HL-60 (cell line): ENCODE measurements around the gene AVPI1.
A peak's percentile ranks its signal among the peaks of the same experiment; 100 is the strongest.

Experiments
- DNase-seq, 2 experiments: peaks; one replicate each; pipeline ENCODE4 v3.0.0-alpha.2; 2010 to 2020; ENCODE audit warnings: low read depth in 1 of 2, low spot score in 1 of 2
- H3K27ac ChIP-seq: fragments of 250-450 bp; sonication (Bioruptor Pico); replicated peaks from 2 replicates; pipeline ENCODE4 v1.5.1; 2020; ENCODE audit warnings: mild to moderate bottlenecking, moderate library complexity
- H3K27me3 ChIP-seq: fragments of 250-450 bp; sonication (Bioruptor Pico); 2 replicates; pipeline ENCODE4 v1.5.1; 2021; ENCODE audit warnings: mild to moderate bottlenecking, moderate library complexity; ENCODE audit not compliant: insufficient read depth, poor library complexity, severe bottlenecking
- H3K4me3 ChIP-seq: replicated peaks from 2 replicates; pipeline ENCODE4 v1.5.1; 2011; ENCODE audit warnings: mild to moderate bottlenecking, control low read depth, low read length; ENCODE audit not compliant: insufficient read depth
- GABPA ChIP-seq: IDR thresholded peaks from 2 replicates; pipeline ENCODE4 v1.6.1; 2012; ENCODE audit warnings: low read depth
- POLR2AphosphoS5 ChIP-seq: IDR thresholded peaks from 2 replicates; pipeline ENCODE4 v1.6.1; 2012; ENCODE audit warnings: low read depth
- REST ChIP-seq: IDR thresholded peaks from 2 replicates; pipeline ENCODE4 v1.6.1; 2012; ENCODE audit warnings: low read depth; ENCODE audit not compliant: insufficient replicate concordance
- SPI1 ChIP-seq: IDR thresholded peaks from 2 replicates; pipeline ENCODE4 v1.6.1; 2012; ENCODE audit warnings: low read depth, mild to moderate bottlenecking, borderline replicate concordance
- TF ChIP-seq, protein P1 (sequence below): IDR thresholded peaks from one replicate; pipeline ENCODE4 v1.5.1; 2011; ENCODE audit warnings: low read length, control low read depth, inconsistent platforms; ENCODE audit not compliant: insufficient read depth

The AVPI1 gene

GRCh38 chr10:97714401-97715258 lies 27.6 kb upstream of the AVPI1 start:
- TF ChIP-seq GABPA (no peak), POLR2AphosphoS5 (no peak)
- Histone ChIP-seq H3K27ac (peak overlapping the region; percentile 47), H3K27me3 (no peaks in the 10 kb centered on the region), H3K4me3 (peak overlapping the region; percentile 34)
- DNase-seq: peak; percentile 34 to 62

DNA sequence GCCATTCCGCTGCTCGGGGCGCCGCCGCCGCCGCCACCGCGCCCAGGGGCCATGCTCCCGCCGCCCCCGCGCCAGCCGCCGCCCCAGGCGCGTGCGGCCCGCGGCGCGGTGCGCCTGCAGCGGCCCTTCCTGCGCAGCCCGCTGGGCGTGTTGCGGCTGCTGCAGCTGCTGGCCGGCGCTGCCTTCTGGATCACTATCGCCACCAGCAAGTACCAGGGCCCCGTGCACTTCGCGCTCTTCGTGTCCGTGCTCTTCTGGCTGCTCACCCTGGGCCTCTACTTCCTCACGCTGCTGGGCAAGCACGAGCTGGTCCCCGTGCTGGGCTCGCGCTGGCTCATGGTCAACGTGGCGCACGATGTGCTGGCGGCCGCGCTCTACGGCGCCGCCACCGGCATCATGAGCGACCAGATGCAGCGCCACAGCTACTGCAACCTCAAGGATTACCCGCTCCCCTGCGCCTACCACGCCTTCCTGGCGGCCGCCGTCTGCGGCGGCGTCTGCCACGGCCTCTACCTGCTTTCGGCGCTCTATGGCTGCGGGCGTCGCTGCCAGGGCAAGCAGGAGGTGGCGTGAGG lies 26.9 kb upstream of the AVPI1 start:
- peak overlapping the region; percentile 47 for H3K27ac ChIP-seq
- peak; percentile 63 to 69 for DNase-seq

DNA sequence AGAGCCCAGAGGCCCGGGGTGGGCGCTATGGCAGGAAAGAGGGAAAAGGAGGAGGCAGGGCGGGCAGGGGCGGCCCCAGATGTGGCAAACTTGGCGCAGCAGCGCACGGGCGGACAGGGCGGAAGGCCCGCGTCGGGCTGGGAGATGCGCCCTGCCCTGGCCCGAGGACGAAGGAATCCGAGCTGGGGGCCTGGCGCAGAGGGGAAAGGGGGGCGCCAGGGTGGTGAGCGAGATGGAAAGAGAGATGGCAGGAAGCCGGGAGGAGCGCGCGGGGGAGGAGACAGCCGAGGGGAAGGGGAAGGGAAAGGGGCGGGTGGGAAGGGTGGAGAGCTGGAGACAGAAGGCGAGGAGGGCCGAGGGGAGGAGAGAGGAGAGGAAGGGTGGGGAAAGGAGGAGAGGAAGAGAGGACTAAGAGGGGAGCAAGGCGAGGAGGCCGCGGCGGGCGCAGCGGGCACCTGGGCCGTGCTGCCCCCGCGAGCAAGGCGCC lies 26.3 kb upstream of the AVPI1 start, which contains the start of gene MARVELD1:
MARVELD1 (plus strand) TSS at position 392 of the 487 bp plus-strand sequence. CDS start 147 bp downstream, outside the sequence.
- TF ChIP-seq POLR2AphosphoS5: no peak
- no peak for TF ChIP-seq GABPA
- peak in 1 of 2 experiments; percentile 78 for DNase-seq
- peak within 1 kb of the TSS; percentile 47 for H3K27ac ChIP-seq
- no peaks in the 10 kb centered on the region for H3K27me3 ChIP-seq
- H3K4me3 ChIP-seq: peak within 1 kb of the TSS; percentile 34

More for the DNA sequence above, 26.9 kb upstream of the AVPI1 start:
- peak overlapping the region; percentile 34 for H3K4me3 ChIP-seq
- H3K27me3 ChIP-seq: no peaks in the 10 kb centered on the region
- TF ChIP-seq GABPA: no peak
- peak; percentile 56 for TF ChIP-seq POLR2AphosphoS5

GRCh38 chr10:97711640-97712572 lies 24.9 kb upstream of the AVPI1 start:
- Histone ChIP-seq H3K27me3 (no peaks in the 10 kb centered on the region), H3K27ac (no peak overlapping the region), H3K4me3 (no peak overlapping the region)
- no peak for DNase-seq
- TF ChIP-seq GABPA (no peak), REST (no peak), POLR2AphosphoS5 (no peak), SPI1 (no peak; the same call in 1 of the 2 replicates)
- TF ChIP-seq, protein P1, sequence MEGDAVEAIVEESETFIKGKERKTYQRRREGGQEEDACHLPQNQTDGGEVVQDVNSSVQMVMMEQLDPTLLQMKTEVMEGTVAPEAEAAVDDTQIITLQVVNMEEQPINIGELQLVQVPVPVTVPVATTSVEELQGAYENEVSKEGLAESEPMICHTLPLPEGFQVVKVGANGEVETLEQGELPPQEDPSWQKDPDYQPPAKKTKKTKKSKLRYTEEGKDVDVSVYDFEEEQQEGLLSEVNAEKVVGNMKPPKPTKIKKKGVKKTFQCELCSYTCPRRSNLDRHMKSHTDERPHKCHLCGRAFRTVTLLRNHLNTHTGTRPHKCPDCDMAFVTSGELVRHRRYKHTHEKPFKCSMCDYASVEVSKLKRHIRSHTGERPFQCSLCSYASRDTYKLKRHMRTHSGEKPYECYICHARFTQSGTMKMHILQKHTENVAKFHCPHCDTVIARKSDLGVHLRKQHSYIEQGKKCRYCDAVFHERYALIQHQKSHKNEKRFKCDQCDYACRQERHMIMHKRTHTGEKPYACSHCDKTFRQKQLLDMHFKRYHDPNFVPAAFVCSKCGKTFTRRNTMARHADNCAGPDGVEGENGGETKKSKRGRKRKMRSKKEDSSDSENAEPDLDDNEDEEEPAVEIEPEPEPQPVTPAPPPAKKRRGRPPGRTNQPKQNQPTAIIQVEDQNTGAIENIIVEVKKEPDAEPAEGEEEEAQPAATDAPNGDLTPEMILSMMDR: no peak

- H3K4me3 ChIP-seq: no peak overlapping the region
- TF ChIP-seq GABPA (no peak), REST (no peak), SPI1 (no peak), POLR2AphosphoS5 (no peak)
- TF ChIP-seq, protein P1: peak; percentile 65
- no peaks in the 10 kb centered on the region for H3K27me3 ChIP-seq
- peak in 1 of 2 experiments; percentile 52 for DNase-seq
- no peak overlapping the region for H3K27ac ChIP-seq
These were observed 22.2 kb upstream of the AVPI1 start for GRCh38 chr10:97708976-97709946.
